A549 (cell line): ENCODE measurements around the gene AP1M1. TPM values are rescaled to one million over a fixed set of nuclear protein-coding genes. Genes with fewer than 3 reads are reported as not detected.

Experiments
- ATAC-seq, 2 experiments: fragments of 200-7000 bp in 1 of 2; fragments of >200 bp in 1 of 2; cut with Nextera tagmentation in 1 of 2; cut with Tn5 transposase in 1 of 2; 3 replicates each; pipeline versions ENCODE4 v1.8.0 to v1.9.1; 2018 to 2020; ENCODE audit warnings: mild to moderate bottlenecking in 1 of 2, moderate library complexity in 1 of 2
- CTCF ChIA-PET: fragments of 300-600 bp; sonication (Branson Sonifier 250); formaldehyde crosslinking; extraction: SDS; loops from one replicate; lab custom pipeline; 2021; ENCODE audit warnings: antibody characterized with exemption, inconsistent platforms; lab: Yijun Ruan, JAX
- POLR2A ChIA-PET: fragments of 350-600 bp; formaldehyde crosslinking; extraction: SDS; loops from one replicate; lab custom pipeline; 2021; ENCODE audit warnings: antibody characterized with exemption, inconsistent platforms; lab: Yijun Ruan, JAX
- DNase-seq, 2 experiments: peaks; one replicate each; pipeline versions ENCODE4 v3.0.0 to v3.0.0-alpha.2; 2011 to 2016; ENCODE audit warnings: low read depth in 1 of 2, low spot score in 1 of 2
- FAIRE-seq: peaks from 2 replicates; lab custom pipeline; 2011; peaks lifted over from hg19 to GRCh38; lab: Jason Lieb, UNC
- H3K27ac ChIP-seq, 2 experiments: fragments of >200 bp; sonication (Bioruptor Twin); formaldehyde crosslinking; 3 replicates each; pipeline ENCODE4 v1.5.1; 2016 to 2017
- H3K4me1 ChIP-seq: fragments of >200 bp; sonication (Bioruptor Twin); formaldehyde crosslinking; 3 replicates; pipeline ENCODE4 v1.6.1; 2016
- H3K4me2 ChIP-seq: fragments of >200 bp; sonication (Bioruptor Twin); formaldehyde crosslinking; 3 replicates; pipeline ENCODE4 v1.6.1; 2016
- H3K4me3 ChIP-seq: fragments of >200 bp; sonication (Bioruptor Twin); formaldehyde crosslinking; 3 replicates; pipeline ENCODE4 v1.5.1; 2016
- H3K9me3 ChIP-seq: fragments of >200 bp; sonication (Bioruptor Twin); formaldehyde crosslinking; 3 replicates; pipeline ENCODE4 v1.6.1; 2016
- BHLHE40 ChIP-seq: IDR thresholded peaks from 2 replicates; pipeline ENCODE4 v1.6.1; 2012; ENCODE audit warnings: low read depth, low read length, inconsistent platforms
- CEBPB ChIP-seq, 2 experiments: fragments of >200 bp in 1 of 2; sonication (Bioruptor Twin) in 1 of 2; formaldehyde crosslinking in 1 of 2; IDR thresholded peaks; 2 replicates each; pipeline ENCODE4 v1.6.1; 2012 to 2016
- CHD2 ChIP-seq: fragments of 150-350 bp; IDR thresholded peaks from 2 replicates; pipeline ENCODE4 v1.6.1; 2014; ENCODE audit warnings: low read length; ENCODE audit not compliant: partially characterized antibody
- EHMT2 ChIP-seq: fragments of 200-600 bp; sonication (generic); IDR thresholded peaks from 2 replicates; pipeline ENCODE4 v1.6.1; 2016; ENCODE audit warnings: antibody characterized with exemption, low read depth, mild to moderate bottlenecking, moderate library complexity
- FOSL2 ChIP-seq, 2 experiments: fragments of 450-650 bp in 1 of 2; fragments of >200 bp in 1 of 2; sonication (Bioruptor Twin) in 1 of 2; formaldehyde crosslinking; IDR thresholded peaks; 2 replicates each; pipeline versions ENCODE4 v1.5.0 to v1.6.1; 2016 to 2020; ENCODE audit warnings: mild to moderate bottlenecking in 1 of 2, moderate library complexity in 1 of 2
- FOXS1 ChIP-seq: fragments of 250-450 bp; sonication (Bioruptor Pico); IDR thresholded peaks from 2 replicates; pipeline ENCODE4 v1.5.0; 2020; ENCODE audit warnings: mild to moderate bottlenecking, moderate library complexity
- HOXA7 ChIP-seq: fragments of 250-450 bp; sonication (Bioruptor Pico); IDR thresholded peaks from 2 replicates; pipeline ENCODE4 v1.5.0; 2020; ENCODE audit warnings: mild to moderate bottlenecking, moderate library complexity
- KDM1A ChIP-seq: fragments of 200-600 bp; sonication (generic); IDR thresholded peaks from 2 replicates; pipeline ENCODE4 v1.6.1; 2016; ENCODE audit warnings: low read depth, mild to moderate bottlenecking
- MYC ChIP-seq: IDR thresholded peaks from 2 replicates; pipeline ENCODE4 v1.6.1; 2012; ENCODE audit warnings: mild to moderate bottlenecking, inconsistent platforms, low read length, improper control_type of control experiment, borderline replicate concordance
- RCOR1 ChIP-seq: fragments of 150-350 bp; IDR thresholded peaks from 2 replicates; pipeline ENCODE4 v1.6.1; 2014; ENCODE audit warnings: antibody characterized with exemption, low read length, low read depth
- SREBF2 ChIP-seq: fragments of 450-650 bp; IDR thresholded peaks from 2 replicates; pipeline ENCODE4 v1.6.1; 2014; ENCODE audit warnings: mild to moderate bottlenecking, moderate library complexity
- TP53 ChIP-seq: fragments of 250-450 bp; sonication (Bioruptor Pico); IDR thresholded peaks from 2 replicates; pipeline ENCODE4 v1.5.0; 2021; ENCODE audit warnings: mild to moderate bottlenecking, moderate library complexity
- ZC3H11A ChIP-seq: fragments of 450-650 bp; IDR thresholded peaks from 2 replicates; pipeline ENCODE4 v1.6.1; 2014; ENCODE audit warnings: antibody characterized with exemption, mild to moderate bottlenecking
- ZFP36 ChIP-seq: fragments of 450-650 bp; IDR thresholded peaks from 2 replicates; pipeline ENCODE4 v1.6.1; 2014; ENCODE audit warnings: borderline replicate concordance; ENCODE audit not compliant: partially characterized antibody
- WGBS: methylation state at CpG from one replicate; pipeline ENCODE4 v1.1.6; 2017; ENCODE audit errors: missing lambda C conversion rate; 5-methylcytosine and 5-hydroxymethylcytosine counted together
- polyA plus RNA-seq, 4 experiments: library from polyadenylated mRNA; depleted of rRNA in 3 of 4; stranded (reverse); fragments of >200 nt; fragmentation: RNase III in 1 of 4; extraction: RNeasy Plus Mini Kit Qiagen cat#74134 plus additional on column Dnase treatment in 1 of 4; gene quantifications; 2 replicates in 3 of 4; 3 replicates in 1 of 4; pipeline ENCODE4 v1.2.3, GENCODE V29; 2011 to 2017
- TF ChIP-seq, protein P1 (sequence below): fragments of 450-650 bp; IDR thresholded peaks from 2 replicates; pipeline ENCODE4 v1.6.1; 2014; ENCODE audit warnings: antibody characterized with exemption
- TF ChIP-seq, protein P2 (sequence below): IDR thresholded peaks from 2 replicates; pipeline ENCODE4 v1.6.1; 2012
- TF ChIP-seq, protein P3 (sequence below): fragments of >200 bp; sonication (Bioruptor Twin); formaldehyde crosslinking; IDR thresholded peaks from 3 replicates; pipeline ENCODE4 v1.5.1; 2016
- TF ChIP-seq, protein P4 (sequence below): fragments of >200 bp; sonication (Bioruptor Twin); formaldehyde crosslinking; IDR thresholded peaks from 2 replicates; pipeline ENCODE4 v1.6.1; 2016

AP1M1 gene
- polyA plus RNA-seq, 2 of the 4 experiments (the other 2 are of a cell fraction) = 42.5 to 63.0 TPM

DNA sequence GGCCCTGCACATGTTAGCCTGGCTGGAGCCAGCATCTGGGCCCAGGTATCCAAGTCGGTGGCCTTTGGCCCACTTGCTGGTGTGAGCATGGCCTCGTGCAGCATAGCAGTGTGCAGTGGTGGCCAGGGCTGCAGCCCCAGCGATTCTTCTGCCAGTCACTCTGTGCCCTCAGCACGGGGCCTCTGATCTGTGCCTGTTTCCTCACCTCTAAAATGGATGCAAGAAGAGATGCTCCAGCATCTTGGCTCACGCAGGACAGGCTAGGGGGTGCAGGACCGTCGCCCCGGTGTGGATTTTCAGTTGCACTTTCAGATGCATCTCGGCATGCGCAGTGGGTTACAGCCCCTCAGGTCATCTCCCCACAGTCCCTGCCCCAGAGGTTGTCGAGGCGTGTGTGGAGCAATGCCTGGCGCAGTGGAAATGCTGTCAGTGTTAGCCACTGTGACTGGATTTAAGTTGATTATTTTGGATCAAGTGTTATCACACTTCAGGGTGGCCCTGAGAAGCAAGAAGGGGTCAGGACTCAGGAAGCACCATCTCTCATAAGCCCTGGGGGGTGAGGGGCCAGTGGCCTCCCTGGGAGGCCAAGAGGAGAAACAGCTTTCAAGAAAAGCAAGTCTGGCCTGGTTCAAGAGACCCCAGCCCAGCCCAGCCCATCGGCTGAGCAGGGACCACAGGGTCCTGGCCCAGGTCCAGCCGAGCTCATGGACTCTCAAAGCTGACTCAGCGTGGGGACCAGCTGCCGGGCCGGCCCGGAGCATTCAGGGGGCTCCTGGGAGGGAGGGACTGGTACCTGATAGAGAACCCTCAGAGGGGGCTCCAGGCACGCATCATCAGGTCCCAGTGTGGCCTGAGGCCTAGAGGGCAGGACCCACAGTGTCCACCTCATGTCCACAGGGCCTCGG, 27.8 kb downstream of the AP1M1 start:
- H3K4me3 ChIP-seq = no peak overlapping the region
- ATAC-seq = no peak
- H3K9me3 ChIP-seq = peaks cover 13% of the 10 kb centered on the region
- no peaks in the 10 kb centered on the region for H3K4me1 ChIP-seq
- no peak for FAIRE-seq
- 91% methylated on average over 12 of the region's 21 CpGs for WGBS
- no peak for DNase-seq
- CTCF ChIA-PET = interaction anchor here (2.1 kb wide), 1 partner anchor 21 kb away, joined by 4 read pairs; no protein-coding TSS in a partner anchor
- no peak overlapping the region for H3K27ac ChIP-seq
- no peak for TF ChIP-seq HOXA7
- no peak for TF ChIP-seq KDM1A
- TF ChIP-seq, protein P1, sequence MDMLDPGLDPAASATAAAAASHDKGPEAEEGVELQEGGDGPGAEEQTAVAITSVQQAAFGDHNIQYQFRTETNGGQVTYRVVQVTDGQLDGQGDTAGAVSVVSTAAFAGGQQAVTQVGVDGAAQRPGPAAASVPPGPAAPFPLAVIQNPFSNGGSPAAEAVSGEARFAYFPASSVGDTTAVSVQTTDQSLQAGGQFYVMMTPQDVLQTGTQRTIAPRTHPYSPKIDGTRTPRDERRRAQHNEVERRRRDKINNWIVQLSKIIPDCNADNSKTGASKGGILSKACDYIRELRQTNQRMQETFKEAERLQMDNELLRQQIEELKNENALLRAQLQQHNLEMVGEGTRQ = no peak
- POLR2A ChIA-PET = no interaction called here
- H3K4me2 ChIP-seq = no peak overlapping the region

DNA sequence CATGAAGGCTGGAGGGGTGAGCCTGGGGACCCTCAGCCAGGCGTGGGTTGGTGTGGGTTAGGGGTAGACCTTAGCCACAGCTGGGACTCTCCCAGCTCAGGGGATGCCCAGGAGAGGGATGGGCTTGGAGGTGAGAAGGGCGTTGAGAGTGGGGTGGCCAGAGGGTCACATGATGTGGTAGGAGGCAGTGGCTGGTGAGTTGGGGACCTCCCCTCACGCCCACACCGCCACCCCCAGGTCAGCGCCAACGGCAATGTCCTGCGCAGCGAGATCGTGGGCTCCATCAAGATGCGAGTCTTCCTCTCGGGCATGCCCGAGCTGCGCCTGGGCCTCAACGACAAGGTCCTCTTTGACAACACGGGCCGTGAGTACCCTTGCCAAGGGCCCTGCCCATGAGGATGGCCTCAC, 28.5 kb downstream of the AP1M1 start:
- H3K4me3 ChIP-seq = no peak overlapping the region
- TF ChIP-seq, protein P2, sequence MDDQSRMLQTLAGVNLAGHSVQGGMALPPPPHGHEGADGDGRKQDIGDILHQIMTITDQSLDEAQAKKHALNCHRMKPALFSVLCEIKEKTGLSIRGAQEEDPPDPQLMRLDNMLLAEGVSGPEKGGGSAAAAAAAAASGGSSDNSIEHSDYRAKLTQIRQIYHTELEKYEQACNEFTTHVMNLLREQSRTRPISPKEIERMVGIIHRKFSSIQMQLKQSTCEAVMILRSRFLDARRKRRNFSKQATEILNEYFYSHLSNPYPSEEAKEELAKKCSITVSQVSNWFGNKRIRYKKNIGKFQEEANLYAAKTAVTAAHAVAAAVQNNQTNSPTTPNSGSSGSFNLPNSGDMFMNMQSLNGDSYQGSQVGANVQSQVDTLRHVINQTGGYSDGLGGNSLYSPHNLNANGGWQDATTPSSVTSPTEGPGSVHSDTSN = no peak
- TF ChIP-seq, protein P3, sequence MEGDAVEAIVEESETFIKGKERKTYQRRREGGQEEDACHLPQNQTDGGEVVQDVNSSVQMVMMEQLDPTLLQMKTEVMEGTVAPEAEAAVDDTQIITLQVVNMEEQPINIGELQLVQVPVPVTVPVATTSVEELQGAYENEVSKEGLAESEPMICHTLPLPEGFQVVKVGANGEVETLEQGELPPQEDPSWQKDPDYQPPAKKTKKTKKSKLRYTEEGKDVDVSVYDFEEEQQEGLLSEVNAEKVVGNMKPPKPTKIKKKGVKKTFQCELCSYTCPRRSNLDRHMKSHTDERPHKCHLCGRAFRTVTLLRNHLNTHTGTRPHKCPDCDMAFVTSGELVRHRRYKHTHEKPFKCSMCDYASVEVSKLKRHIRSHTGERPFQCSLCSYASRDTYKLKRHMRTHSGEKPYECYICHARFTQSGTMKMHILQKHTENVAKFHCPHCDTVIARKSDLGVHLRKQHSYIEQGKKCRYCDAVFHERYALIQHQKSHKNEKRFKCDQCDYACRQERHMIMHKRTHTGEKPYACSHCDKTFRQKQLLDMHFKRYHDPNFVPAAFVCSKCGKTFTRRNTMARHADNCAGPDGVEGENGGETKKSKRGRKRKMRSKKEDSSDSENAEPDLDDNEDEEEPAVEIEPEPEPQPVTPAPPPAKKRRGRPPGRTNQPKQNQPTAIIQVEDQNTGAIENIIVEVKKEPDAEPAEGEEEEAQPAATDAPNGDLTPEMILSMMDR = no peak
- TF ChIP-seq, protein P1 = no peak
- TF ChIP-seq ZC3H11A (no peak), CHD2 (no peak), RCOR1 (no peak), BHLHE40 (no peak), EHMT2 (no peak), SREBF2 (no peak), MYC (no peak), ZFP36 (no peak), TP53 (CRISPR knock-in tag) (no peak), FOSL2 (IDR thresholded peaks at IDR 0.05) (no peak), FOSL2 (CRISPR knock-in tag; IDR thresholded peaks at IDR 0.05) (no peak), FOXS1 (CRISPR knock-in tag) (no peak), CEBPB (IDR thresholded peaks at IDR 0.05) (no peak)
- TF ChIP-seq, protein P4, sequence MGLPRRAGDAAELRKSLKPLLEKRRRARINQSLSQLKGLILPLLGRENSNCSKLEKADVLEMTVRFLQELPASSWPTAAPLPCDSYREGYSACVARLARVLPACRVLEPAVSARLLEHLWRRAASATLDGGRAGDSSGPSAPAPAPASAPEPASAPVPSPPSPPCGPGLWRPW = no peak
- ChIA-PET POLR2A (no interaction called here), CTCF (no interaction called here)
- H3K4me2 ChIP-seq = no peak overlapping the region
- no peaks in the 10 kb centered on the region for H3K4me1 ChIP-seq
- DNase-seq = no peak
- WGBS = 92% methylated on average over 8 of the region's 16 CpGs
- peaks cover 6% of the 10 kb centered on the region for H3K9me3 ChIP-seq
- ATAC-seq = no peak
- no peak for FAIRE-seq
- H3K27ac ChIP-seq = no peak overlapping the region
